GM20431 (cell line): Measurements from ENCODE around the gene MSL2.
"Not testable (repeated sequence)": the region's sequence is repeated elsewhere in the genome, so short reads cannot be mapped to it uniquely, and the experiment has no call there.

Experiments used
- in situ Hi-C: fragments of 300-500 bp; cut with MseI, MboI; formaldehyde crosslinking; loops from one replicate; pipeline ENCODE4 v1.15.0; 2020; ENCODE audit warnings: low sequenced_read_pairs; ENCODE audit not compliant: unreplicated experiment

Gene MSL2, protein sequence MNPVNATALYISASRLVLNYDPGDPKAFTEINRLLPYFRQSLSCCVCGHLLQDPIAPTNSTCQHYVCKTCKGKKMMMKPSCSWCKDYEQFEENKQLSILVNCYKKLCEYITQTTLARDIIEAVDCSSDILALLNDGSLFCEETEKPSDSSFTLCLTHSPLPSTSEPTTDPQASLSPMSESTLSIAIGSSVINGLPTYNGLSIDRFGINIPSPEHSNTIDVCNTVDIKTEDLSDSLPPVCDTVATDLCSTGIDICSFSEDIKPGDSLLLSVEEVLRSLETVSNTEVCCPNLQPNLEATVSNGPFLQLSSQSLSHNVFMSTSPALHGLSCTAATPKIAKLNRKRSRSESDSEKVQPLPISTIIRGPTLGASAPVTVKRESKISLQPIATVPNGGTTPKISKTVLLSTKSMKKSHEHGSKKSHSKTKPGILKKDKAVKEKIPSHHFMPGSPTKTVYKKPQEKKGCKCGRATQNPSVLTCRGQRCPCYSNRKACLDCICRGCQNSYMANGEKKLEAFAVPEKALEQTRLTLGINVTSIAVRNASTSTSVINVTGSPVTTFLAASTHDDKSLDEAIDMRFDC

DNA sequence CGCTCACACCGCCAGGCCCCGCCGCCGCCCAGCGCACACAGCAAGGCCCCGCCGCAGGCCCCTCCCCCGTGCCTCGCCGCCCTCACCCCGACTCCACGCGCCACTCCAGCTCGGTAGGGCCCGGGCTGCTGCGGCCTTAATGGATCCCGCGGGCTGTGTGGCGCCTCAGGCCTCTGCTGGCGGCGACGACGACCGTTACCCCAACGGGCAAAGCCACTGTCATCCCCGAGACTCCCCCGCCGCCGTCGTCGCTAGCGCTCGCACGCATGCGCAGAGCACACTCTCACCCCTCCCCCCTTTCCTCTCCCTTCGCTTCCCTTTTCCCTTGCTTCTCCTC lies at the start of gene MSL2:
MSL2 (minus strand) TSS at position 272 of the 337 bp plus-strand sequence. CDS start 1,222 bp downstream, outside the sequence.
- in situ Hi-C loops: no loop called here

DNA sequence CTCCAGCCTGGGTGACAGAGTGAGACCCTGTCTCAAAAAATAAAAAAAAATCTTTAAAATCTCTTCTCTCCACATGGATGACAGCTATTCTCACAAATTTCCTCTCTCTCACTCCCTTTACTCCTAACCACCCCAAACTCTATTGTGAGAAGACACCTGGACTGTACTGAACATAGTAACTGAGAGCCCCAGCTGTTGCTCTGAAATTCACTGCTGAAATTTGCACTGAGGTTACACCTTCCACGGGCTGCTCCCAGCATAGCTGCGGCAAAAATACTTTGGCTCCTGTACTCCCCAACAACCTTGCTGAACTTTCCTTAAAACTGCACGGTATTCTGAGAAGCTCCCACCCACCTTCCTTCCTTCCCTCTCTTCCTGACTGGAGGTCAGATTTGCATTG lies 49.6 kb upstream of the MSL2 start:
- in situ Hi-C loops: no loop called here

DNA sequence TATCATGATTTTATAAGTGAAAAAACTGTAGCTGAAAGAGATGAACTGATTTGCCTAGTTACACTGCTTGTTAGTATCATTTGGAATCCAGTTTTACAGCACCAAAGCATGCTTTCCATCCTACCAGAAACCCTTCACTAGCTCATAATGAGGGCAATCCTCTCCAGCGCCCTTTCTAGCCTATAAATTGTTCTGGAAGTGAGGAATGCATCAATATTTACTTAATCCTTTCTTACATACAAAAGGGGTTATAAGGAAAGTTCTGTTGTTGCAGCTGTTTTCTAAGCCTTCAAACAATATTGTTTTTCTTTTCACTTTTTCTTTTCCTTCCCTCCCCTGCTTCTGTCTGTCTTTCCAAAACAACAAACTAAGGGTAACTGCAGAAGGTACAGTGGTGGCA lies 43.0 kb upstream of the MSL2 start:
- in situ Hi-C loops: no loop called here

DNA sequence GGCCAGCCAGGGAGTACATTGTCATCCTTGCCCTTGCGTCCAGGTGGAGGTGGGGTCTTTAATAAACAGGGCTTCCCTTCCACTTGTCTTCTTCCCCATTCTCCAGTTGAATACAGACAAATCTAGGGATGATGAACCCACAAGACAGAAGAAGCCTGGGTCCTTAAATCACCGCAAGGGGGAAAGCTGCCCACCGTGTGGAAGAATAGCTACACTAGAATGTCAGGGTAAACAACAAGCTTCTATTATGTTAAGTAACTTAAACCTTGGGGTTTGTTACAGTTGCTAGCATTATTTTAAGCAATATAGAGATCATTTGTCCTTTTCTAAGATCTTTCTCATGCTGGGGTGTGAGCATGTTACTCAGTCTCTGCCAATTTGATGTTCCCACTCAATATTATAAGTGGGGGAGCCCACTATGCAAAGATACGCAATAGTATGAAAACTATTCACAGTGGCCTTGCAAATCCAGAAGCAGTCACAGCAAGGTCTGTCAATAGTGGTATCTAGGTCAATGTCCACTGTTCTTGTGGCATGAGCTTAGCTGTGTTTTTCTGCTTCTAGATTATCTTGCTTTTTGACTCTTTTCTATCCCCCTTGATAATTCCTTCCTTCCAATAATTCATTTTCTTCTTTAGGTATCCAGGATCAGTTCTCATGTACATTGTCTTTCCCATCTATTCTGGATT lies 42.0 kb upstream of the MSL2 start:
- in situ Hi-C loops: no loop called here

DNA sequence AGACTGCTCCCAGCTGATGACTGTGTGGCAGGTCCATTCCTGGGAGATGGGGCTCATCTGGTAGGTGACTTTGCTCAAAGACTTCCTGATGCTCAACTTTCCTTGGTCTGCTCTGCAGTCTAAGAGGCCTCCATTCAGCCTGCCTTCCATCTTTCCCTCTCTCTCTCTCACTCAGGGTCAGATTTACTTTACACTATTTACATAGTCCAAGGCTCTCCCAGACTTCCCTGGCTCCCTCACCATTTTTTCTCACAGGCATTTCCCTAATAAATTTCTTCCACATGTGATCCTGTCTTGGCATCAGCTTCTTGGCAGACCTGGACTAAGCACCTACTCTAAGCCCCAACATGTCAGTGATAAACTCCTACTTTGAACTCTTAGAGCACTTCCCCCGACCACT lies 41.0 kb upstream of the MSL2 start:
- in situ Hi-C loops: no loop called here

DNA sequence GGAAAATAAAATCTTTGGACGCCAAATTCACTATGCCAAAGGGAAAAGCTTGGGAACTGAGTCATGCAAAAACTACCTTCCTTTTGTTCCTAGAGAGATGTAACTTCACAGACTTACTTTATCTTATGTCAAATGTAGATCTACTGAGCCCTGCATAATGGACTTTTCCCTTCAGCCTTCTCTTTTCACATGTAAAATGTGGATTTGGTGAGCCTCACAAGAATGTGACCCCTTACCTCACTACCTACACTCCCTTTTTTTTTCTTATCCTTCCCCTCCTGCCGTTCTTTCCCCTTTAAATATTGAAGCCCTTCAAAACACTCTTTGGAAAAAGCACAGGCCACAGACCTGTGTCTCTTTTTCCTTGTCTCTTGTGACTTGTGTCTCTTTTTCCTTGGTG lies 40.0 kb upstream of the MSL2 start:
- in situ Hi-C loops: no loop called here

DNA sequence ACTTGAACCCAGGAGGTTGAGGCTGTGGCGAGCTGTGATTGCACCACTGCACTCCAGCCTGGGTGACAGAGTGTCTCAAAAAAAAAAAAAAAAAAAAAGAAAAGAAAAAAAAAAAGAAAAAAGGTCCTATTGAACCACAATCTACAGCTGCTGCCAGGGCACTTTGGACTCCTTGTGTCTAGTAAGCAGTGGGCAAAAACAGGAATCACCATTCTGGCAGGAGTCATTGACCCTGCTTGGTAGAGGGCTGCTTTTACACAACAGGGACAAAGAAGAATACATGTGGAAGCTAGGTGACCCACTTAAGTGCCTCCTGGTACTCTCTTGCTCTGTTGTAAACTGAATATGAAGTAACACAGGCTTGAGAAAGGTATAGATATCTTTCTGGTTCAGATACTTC lies 39.4 kb upstream of the MSL2 start:
- in situ Hi-C loops: no loop called here

DNA sequence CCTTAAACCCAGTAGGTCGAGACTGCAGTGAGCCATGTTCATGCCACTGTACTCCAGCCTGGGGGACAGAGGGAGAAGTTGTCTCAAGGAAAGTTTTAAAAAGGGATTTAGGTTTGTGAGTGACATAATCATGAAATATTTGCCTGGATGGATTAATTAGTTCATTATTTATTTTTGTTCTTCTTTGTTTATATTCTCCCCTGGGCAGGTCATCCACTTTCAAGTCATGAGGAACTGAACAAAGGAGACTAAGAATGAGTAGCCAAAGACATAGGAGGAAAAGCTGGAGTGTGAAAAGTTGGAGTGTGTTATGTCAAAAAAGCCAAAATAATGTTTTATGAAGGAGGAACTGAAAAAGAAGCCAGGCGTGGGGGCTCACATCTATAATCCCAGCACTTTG lies 36.3 kb upstream of the MSL2 start:
- in situ Hi-C loops: no loop called here

DNA sequence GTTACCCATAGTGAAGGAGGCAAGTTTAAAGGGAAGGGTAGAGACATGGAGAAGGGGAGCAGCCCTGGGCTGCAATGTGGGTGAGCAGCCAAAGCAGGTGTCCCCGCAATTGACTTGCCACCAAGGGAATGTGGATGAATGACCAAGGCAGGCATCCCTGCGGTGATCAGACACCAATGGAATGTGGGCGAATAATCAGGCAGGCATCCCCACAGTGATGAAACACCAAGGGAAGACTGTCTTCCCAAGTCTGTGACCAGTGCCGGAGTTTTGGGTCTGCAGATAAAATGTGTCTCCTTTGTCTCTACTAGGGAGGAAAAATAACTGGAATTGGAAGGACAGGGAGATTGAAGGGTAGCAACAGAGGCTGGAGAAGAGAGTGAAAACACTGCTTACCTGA lies 26.6 kb upstream of the MSL2 start:
- in situ Hi-C loops: not testable (repeated sequence)

DNA sequence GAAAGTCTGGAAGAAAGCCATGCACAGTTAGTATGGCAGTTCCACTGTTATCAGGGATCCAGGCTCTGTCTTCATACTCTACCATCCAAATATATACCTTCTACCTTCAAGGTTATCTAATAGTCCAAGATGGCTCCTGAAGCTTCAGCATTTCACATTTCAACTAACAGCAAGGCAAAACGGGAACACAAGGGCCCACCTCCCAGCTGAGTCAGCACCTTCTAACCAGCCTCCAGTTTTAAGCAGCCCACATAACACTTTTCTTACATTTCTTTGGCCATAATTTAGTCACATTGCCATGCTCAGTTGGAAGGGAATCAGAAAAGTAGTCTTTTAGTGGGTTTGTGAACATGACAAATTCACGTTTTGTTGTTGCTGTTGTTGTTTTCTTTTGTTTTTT lies 15.4 kb upstream of the MSL2 start:
- in situ Hi-C loops: no loop called here

DNA sequence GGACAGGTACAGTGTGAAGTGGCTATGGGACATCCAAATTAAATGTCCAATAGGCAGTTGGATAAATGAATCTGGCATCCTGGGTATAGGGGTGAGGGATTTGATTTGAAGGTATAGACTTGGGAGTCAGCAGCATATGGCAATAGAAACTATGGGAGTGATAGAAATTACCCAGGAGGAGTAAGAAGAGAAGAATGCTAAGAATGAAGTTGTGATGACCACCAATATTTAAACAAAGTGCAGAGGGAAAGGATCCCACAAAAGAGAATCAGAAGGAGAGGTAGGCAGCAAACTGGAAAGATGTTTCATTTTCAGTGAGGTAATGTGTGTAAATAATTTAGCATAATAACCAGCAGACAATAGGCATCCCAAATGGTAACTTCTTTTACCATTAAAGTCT lies 13.8 kb upstream of the MSL2 start:
- in situ Hi-C loops: no loop called here

DNA sequence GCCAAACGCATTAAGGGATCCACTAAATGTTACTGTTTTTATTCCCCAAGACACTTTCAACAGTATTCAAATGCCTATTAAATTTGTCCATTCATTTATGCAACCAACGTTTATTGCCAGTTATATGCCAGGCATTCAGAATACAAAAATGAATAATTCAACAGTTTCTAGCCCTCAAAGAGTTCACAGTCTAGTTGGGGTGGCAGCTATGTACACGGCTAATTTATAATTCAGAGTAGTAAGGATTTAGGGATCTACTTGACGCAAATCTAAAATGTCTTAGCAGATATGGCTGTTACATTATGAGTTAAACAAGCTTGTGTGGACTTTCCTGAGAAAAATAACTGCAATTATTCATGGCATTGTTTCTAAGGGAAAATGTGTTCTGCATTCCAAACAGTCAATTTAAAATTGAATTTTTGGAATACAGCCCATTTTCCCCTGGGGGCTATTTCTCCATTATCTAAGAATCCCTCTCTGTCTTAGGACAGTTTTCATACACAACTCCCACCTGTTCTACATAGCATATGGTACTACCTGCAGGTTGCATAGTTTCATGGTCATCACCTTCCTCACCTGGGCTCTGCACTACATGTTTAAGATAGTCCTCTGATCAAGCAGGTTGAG lies 11.5 kb upstream of the MSL2 start:
- in situ Hi-C loops: no loop called here

DNA sequence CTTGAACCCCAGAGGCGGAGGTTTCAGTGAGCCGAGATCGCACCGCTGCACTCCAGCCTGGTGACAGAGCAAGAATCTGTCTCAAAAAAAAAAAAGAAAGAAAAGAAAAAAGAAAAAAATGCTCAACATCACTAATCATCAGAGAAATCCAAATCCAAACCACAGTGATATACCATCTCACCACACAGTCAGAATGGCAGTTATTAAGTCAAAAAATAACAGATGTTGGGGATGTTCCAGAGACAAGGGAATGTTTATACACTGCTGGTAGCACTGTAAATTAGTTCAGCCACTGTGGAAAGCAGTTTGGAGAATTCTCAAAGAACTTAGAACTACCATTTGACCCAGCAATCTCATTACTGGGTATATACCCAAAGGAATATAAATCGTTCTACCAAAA lies 3.1 kb upstream of the MSL2 start:
- in situ Hi-C loops: not testable (repeated sequence)

DNA sequence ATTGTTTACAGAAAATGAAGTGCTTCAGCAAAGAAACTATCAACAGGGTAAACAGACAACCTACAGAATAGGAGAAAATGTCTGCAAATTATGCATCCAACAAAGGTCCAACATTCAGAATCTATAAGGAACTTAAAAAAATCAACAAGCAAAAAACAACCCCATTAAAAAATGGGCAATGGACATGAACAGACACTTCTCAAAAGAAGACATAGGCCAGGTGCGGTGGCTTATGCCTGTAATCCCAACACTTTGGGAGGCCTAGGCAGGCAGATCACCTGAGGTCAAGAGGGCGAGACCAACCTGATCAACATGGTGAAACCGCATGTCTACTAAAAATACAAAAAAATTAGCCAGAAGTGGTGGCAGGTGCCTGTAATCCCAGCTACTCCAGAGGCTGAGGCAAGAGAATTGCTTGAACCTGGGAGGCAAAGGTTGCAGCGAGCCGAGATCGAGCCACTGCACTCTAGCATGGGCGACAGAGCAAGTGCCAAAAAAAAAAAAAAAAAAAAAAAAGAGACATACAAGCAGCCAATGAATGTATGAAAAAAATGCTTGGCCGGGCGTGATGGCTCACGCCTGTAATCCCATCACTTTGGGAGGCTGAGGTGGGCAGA lies 2.4 kb upstream of the MSL2 start:
- in situ Hi-C loops: not testable (repeated sequence)

DNA sequence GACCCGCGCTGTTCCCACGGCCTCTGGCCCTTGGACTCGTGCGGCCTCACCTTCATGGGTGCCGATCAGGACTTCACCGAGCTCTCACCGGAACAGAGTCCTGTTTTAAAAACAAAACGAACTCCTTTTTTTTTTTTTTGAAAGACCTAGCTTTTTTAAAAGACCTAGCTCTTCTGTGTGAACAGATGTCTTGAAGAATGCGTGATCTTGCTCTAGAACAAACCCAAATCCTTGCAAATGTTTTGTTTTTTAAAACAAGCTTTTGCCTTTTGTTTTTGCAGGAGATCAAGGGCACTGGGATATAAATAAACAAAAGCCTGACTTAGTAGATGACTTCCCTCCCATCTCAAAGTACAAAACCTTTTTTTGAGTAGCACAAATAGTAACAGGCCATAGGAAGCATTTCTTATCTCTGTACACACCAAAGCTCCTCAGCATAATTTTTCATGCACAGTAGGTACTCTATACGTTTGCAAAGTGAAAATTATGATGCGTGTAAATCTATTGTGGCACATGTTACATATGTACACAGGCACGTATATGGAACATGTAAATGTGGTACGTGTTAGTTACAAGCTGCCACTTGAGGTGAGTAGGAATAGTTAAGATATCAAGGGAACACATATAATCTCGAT lies 1.1 kb upstream of the MSL2 start:
- in situ Hi-C loops: no loop called here

DNA sequence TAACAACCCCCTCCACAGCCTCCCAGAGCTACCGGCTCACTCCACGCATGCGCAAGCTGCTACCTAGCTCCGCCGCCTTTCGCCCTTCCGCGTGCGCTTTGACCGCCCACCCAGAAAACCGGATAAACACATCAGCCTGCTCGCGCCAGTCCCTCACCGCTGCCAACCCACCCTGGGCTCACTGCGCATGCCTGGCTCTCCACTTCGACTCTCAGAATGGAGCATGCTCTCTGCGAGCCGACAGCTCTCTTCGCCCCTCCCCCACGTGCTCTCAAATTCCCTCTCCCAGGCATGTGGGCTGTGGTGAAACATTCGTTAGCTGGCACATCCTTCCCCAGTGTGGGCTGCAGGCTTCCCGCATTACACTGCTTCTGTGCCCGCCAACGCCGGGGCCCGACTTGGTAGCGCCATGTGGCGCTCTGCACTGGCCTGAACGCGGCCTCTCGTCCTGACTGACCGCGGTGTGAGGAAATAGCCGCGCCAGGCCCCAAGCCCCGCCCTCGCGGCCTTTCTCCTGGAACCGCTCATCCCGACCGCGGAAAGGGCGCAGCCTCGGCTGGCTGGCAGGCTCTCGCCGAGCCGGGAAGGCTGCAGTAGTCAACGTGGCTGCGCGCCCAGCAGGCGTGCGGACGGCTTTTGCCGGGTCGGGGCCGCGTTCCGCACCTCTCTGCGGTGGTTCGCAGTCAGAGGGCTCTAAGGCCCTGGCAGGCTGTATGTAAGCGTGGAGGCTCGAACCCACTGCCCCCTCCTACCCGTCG lies 445 bp upstream of the MSL2 start:
- in situ Hi-C loops: no loop called here

DNA sequence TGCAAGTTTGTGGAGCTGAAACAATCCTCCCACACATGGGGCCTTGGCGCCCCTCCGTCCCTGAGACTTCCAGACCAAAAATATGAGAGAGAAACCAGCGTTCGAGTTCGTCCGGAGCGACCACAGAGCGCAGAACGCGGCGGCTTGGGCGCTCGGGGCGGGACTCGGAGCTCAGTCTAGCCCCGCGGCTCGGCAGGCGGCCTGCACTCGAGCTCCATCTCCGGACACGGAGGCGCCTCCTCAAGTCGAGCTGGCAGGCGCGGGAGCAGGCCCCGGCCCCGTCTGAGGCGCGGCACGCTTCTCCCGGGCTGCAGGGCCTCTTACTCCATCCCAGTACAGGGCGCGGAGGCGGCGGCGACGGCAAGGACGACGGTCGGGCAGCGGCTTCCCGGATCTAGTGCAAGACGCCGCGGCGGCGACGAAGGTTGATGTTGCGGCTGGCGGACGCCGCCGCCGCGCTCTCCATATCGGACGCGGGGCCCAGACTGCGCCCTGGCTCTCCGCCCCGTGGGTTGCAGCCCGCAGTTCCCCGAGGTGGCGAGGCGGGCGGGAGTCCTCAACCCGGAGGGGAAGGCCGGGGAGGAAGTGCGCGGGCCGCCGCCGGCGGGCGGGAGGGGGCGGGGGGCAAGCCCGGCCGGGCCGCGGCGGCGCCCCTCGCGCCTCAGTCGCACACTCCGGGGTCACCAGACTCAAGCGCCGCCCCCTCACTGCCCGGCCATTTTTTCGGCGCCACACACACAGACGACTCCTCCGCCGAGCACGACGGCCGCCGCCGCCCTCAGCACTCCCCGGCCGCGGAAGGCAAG lies 674 bp downstream of the MSL2 start:
- in situ Hi-C loops: no loop called here

DNA sequence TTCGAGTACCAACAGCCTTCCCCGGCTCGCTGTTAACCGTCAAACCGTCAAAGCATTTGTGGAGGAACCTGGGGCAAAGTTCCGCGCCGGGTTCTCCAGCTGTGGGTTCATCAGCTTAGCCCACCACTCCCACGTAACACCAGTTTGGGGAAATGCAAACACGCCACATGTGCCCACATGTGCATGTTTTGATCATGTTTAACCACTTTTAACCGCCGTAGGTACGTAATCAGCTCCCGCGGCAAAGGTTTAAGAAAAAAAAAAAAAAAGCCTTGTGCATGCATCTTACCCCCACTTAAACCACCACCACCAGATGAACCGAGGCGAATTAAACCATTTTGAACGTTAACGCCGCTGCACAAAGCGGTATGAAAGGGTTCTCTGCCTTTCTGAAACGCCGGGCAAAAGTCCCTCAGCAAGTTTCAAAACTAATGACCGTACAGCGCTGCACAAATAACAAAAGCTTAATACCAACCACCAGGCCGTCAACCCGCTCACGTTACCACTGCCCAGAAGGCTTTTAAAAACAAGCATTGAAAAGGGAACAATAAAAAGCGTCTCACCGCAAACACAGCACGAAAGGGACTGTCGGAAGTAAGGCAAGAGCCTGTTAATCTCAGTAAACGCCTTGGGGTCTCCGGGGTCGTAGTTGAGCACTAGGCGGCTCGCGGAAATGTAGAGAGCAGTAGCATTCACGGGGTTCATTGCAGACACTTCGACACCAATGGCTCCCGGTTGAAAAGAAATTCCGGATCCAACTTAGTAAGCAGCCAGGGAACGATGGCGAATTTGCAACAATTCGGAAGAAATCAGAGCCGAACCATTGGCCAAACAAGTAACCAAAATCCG lies 1.5 kb downstream of the MSL2 start:
- in situ Hi-C loops: no loop called here
